Left kidney (tissue), 2 donors: ENCODE results near the gene TAF15. TPM values are rescaled to one million over a fixed set of nuclear protein-coding genes. Genes with fewer than 3 reads are reported as not detected.
A peak's percentile ranks its signal among the peaks of the same experiment; 100 is the strongest.

Experiments used
- DNase-seq: peaks from one replicate; pipeline ENCODE4 v3.0.0-alpha.2; 2013
- polyA plus RNA-seq: library from polyadenylated mRNA; unstranded; fragments of 120-200 nt; gene quantifications from one replicate; pipeline ENCODE4 v1.2.1, GENCODE V29; 2013; ENCODE audit not compliant: insufficient read length

Gene TAF15
- polyA plus RNA-seq, 1 donor: 321 TPM

- no peak for DNase-seq
Measured at GRCh38 chr17:35870906-35871819, 61.9 kb downstream of the TAF15 start.

- DNase-seq: no peak
Measured at GRCh38 chr17:35872196-35872980, 63.1 kb downstream of the TAF15 start.

- no peak for DNase-seq
Measured at GRCh38 chr17:35875072-35875799, 66.0 kb downstream of the TAF15 start.

- DNase-seq: no peak
Measured at GRCh38 chr17:35875800-35876139, 66.5 kb downstream of the TAF15 start.

- no peak for DNase-seq
Measured at GRCh38 chr17:35876534-35876933, 67.2 kb downstream of the TAF15 start.

GRCh38 chr17:35877345-35878029, 68.2 kb downstream of the TAF15 start:
- no peak for DNase-seq

GRCh38 chr17:35878361-35878760, 69.1 kb downstream of the TAF15 start:
- DNase-seq: no peak

- no peak for DNase-seq
Measured at GRCh38 chr17:35879773-35880654, 70.7 kb downstream of the TAF15 start, which contains the start of gene CCL5. Gene CCL5, minus strand, starts transcription at chr17:35880360.

GRCh38 chr17:35889241-35889640, 80.0 kb downstream of the TAF15 start:
- no peak for DNase-seq

GRCh38 chr17:35889818-35890773, 80.8 kb downstream of the TAF15 start:
- DNase-seq: peak; percentile 81

- no peak for DNase-seq
Measured at GRCh38 chr17:35890774-35891155, 81.5 kb downstream of the TAF15 start.

- DNase-seq: no peak
Measured at GRCh38 chr17:35891269-35891668, 82.0 kb downstream of the TAF15 start.

- no peak for DNase-seq
Measured at GRCh38 chr17:35892091-35893035, 83.1 kb downstream of the TAF15 start.

- no peak for DNase-seq
Measured at GRCh38 chr17:35893751-35894150, 84.5 kb downstream of the TAF15 start.

- DNase-seq: no peak
Measured at GRCh38 chr17:35894206-35894605, 84.9 kb downstream of the TAF15 start.

- no peak for DNase-seq
Measured at GRCh38 chr17:35895636-35896587, 86.6 kb downstream of the TAF15 start.
